Ectodermal cell (in vitro differentiated cells): Measurements from ENCODE around the gene DOCK4.

Source experiments
- H3K27ac ChIP-seq: 2 replicates; pipeline ENCODE4 v1.7.0; 2013; ENCODE audit warnings: mild to moderate bottlenecking, low read depth, low read length; ENCODE audit not compliant: insufficient read depth, poor library complexity, severe bottlenecking
- H3K27me3 ChIP-seq: 2 replicates; pipeline ENCODE4 v1.7.0; 2013; ENCODE audit warnings: mild to moderate bottlenecking, low read length; ENCODE audit not compliant: insufficient read depth, control insufficient read depth, poor library complexity, severe bottlenecking
- H3K36me3 ChIP-seq: one replicate; pipeline ENCODE4 v1.7.0; 2013; ENCODE audit warnings: low read length; ENCODE audit not compliant: control insufficient read depth, insufficient read depth
- H3K4me1 ChIP-seq: one replicate; pipeline ENCODE4 v1.7.0; 2013; ENCODE audit warnings: low read length; ENCODE audit not compliant: control insufficient read depth, insufficient read depth
- H3K4me3 ChIP-seq: 2 replicates; pipeline ENCODE4 v1.7.0; 2013; ENCODE audit warnings: low read depth, low read length, control low read depth; ENCODE audit not compliant: insufficient read depth
- H3K9me3 ChIP-seq: 2 replicates; pipeline ENCODE4 v1.7.0; 2013; ENCODE audit warnings: mild to moderate bottlenecking, low read length, moderate library complexity; ENCODE audit not compliant: control insufficient read depth
- WGBS, 2 experiments: methylation state at CpG; one replicate each; pipeline ENCODE4 v1.1.7; 2013; ENCODE audit warnings: missing lambda C conversion rate in 2 of 2; 5-methylcytosine and 5-hydroxymethylcytosine counted together

The DOCK4 gene

GRCh38 chr7:111784296-111784695, 421.9 kb downstream of the DOCK4 start:
- Histone ChIP-seq H3K27ac (no peak overlapping the region), H3K27me3 (no peaks in the 10 kb centered on the region), H3K4me3 (no peak overlapping the region), H3K36me3 (no peaks in the 10 kb centered on the region), H3K9me3 (no peaks in the 10 kb centered on the region), H3K4me1 (no peaks in the 10 kb centered on the region)
- whole genome bisulfite sequencing, 2 experiments: 95 to 97% methylated on average over 2 of the region's 2 CpGs

GRCh38 chr7:111783854-111784253, 422.3 kb downstream of the DOCK4 start:
- Histone ChIP-seq H3K27ac (no peak overlapping the region), H3K4me3 (no peak overlapping the region), H3K9me3 (no peaks in the 10 kb centered on the region), H3K27me3 (no peaks in the 10 kb centered on the region), H3K36me3 (no peaks in the 10 kb centered on the region), H3K4me1 (no peaks in the 10 kb centered on the region)
- 86 to 90% methylated on average over 5 of the region's 5 CpGs for WGBS, 2 experiments

GRCh38 chr7:111780527-111780926, 425.7 kb downstream of the DOCK4 start:
- no peaks in the 10 kb centered on the region for H3K9me3 ChIP-seq
- WGBS, 2 experiments: 93% methylated on average over 1 of the region's 1 CpG; no CpG with 5 or more reads in 1 of the 2 experiments
- H3K27me3 ChIP-seq: no peaks in the 10 kb centered on the region
- H3K27ac ChIP-seq: no peak overlapping the region
- no peaks in the 10 kb centered on the region for H3K4me1 ChIP-seq
- H3K4me3 ChIP-seq: no peak overlapping the region
- H3K36me3 ChIP-seq: no peaks in the 10 kb centered on the region

- H3K36me3 ChIP-seq: no peaks in the 10 kb centered on the region
- H3K27me3 ChIP-seq: no peaks in the 10 kb centered on the region
- no peaks in the 10 kb centered on the region for H3K9me3 ChIP-seq
- H3K4me3 ChIP-seq: no peak overlapping the region
- WGBS, 2 experiments: 89 to 95% methylated on average over 1 of the region's 1 CpG
- H3K4me1 ChIP-seq: no peaks in the 10 kb centered on the region
- H3K27ac ChIP-seq: no peak overlapping the region
Observed at GRCh38 chr7:111775206-111775605, 431.0 kb downstream of the DOCK4 start.

- Histone ChIP-seq H3K9me3 (no peaks in the 10 kb centered on the region), H3K27me3 (no peaks in the 10 kb centered on the region), H3K4me3 (no peak overlapping the region), H3K4me1 (no peaks in the 10 kb centered on the region), H3K36me3 (no peaks in the 10 kb centered on the region), H3K27ac (no peak overlapping the region)
- 92 to 96% methylated on average over 3 of the region's 3 CpGs for WGBS, 2 experiments
Observed at GRCh38 chr7:111772716-111773115, 433.5 kb downstream of the DOCK4 start.

- Histone ChIP-seq H3K4me1 (no peaks in the 10 kb centered on the region), H3K36me3 (no peaks in the 10 kb centered on the region), H3K9me3 (no peaks in the 10 kb centered on the region), H3K4me3 (no peak overlapping the region), H3K27ac (no peak overlapping the region), H3K27me3 (no peaks in the 10 kb centered on the region)
- WGBS, 2 experiments: 62 to 67% methylated on average over 5 of the region's 5 CpGs
Observed at GRCh38 chr7:111771638-111772037, 434.6 kb downstream of the DOCK4 start.

- H3K27me3 ChIP-seq: no peaks in the 10 kb centered on the region
- 87 to 88% methylated on average over 2 of the region's 2 CpGs for WGBS, 2 experiments
- H3K36me3 ChIP-seq: no peaks in the 10 kb centered on the region
- no peaks in the 10 kb centered on the region for H3K4me1 ChIP-seq
- H3K27ac ChIP-seq: no peak overlapping the region
- no peaks in the 10 kb centered on the region for H3K9me3 ChIP-seq
- no peak overlapping the region for H3K4me3 ChIP-seq
Observed at GRCh38 chr7:111770116-111770515, 436.1 kb downstream of the DOCK4 start.

- no peaks in the 10 kb centered on the region for H3K4me1 ChIP-seq
- H3K9me3 ChIP-seq: no peaks in the 10 kb centered on the region
- H3K27ac ChIP-seq: no peak overlapping the region
- no peak overlapping the region for H3K4me3 ChIP-seq
- H3K27me3 ChIP-seq: no peaks in the 10 kb centered on the region
- H3K36me3 ChIP-seq: no peaks in the 10 kb centered on the region
- 93 to 95% methylated on average over 6 of the region's 6 CpGs for WGBS, 2 experiments
Observed at GRCh38 chr7:111765751-111766643, 440.2 kb downstream of the DOCK4 start.

GRCh38 chr7:111763221-111763801, 442.9 kb downstream of the DOCK4 start:
- H3K36me3 ChIP-seq: no peaks in the 10 kb centered on the region
- WGBS, 2 experiments: 52 to 59% methylated on average over 3 of the region's 3 CpGs
- H3K4me1 ChIP-seq: no peaks in the 10 kb centered on the region
- no peak overlapping the region for H3K27ac ChIP-seq
- no peaks in the 10 kb centered on the region for H3K9me3 ChIP-seq
- no peaks in the 10 kb centered on the region for H3K27me3 ChIP-seq
- H3K4me3 ChIP-seq: no peak overlapping the region

GRCh38 chr7:111762799-111763198, 443.4 kb downstream of the DOCK4 start:
- Histone ChIP-seq H3K4me3 (no peak overlapping the region), H3K9me3 (no peaks in the 10 kb centered on the region), H3K36me3 (no peaks in the 10 kb centered on the region), H3K27ac (no peak overlapping the region), H3K4me1 (peaks cover 4% of the 10 kb centered on the region), H3K27me3 (no peaks in the 10 kb centered on the region)
- 84 to 89% methylated on average over 5 of the region's 5 CpGs for WGBS, 2 experiments
